Dermis microvascular lymphatic vessel endothelial cell (primary cell): ENCODE data around the gene EN2. TPM values are rescaled to one million over a fixed set of nuclear protein-coding genes. Genes with fewer than 3 reads are reported as not detected.
A peak's percentile ranks its signal among the peaks of the same experiment; 100 is the strongest.

Source experiments
- DNase-seq, 2 donors: peaks; one replicate each; pipeline versions ENCODE4 v3.0.0 to v3.0.0-alpha.2; 2010; ENCODE audit warnings: low read depth in 2 of 2
- total RNA-seq: library from RNA; depleted of rRNA; stranded (reverse); fragments of >200 nt; gene quantifications from 2 replicates; pipeline ENCODE4 v1.2.1, GENCODE V29; 2014

The EN2 gene
- total RNA-seq, 1 donor from 2014 or later, result under 0.01 TPM

DNA sequence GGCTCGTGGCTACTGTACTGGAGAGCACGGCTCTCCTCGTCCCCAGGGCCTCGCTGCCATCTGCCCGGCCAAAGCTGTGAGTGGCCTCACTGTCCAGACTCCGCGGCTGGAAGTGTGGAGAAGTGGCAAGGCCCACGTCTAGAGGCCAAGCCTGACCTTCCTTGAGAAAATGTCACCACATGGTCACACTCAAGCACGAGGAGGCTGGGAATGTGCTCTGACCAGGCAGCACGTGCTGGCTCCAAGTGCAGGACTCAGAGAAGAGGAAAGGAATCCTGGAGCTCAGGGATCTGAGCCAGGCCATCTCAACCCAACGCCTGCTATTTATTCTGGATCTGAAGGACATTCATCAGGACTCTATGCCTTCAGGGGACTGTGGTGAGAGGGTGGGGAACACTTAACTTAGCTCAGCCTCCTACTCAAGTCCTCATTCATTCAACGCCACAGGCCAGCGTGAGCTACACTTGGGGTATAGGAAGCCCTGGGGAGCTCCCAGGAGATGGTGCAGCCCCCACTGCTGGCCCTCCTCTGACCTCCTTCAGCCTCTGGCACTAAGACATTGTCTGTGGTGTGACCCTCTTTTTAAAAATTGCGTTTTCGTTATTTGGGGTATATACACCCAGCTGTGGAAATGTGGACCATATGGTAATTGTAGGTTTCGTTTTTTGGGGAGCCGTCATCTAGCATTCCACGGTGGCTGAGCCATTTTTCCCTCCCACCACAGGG lies 29.0 kb downstream of the EN2 start:
- no peak for DNase-seq

DNA sequence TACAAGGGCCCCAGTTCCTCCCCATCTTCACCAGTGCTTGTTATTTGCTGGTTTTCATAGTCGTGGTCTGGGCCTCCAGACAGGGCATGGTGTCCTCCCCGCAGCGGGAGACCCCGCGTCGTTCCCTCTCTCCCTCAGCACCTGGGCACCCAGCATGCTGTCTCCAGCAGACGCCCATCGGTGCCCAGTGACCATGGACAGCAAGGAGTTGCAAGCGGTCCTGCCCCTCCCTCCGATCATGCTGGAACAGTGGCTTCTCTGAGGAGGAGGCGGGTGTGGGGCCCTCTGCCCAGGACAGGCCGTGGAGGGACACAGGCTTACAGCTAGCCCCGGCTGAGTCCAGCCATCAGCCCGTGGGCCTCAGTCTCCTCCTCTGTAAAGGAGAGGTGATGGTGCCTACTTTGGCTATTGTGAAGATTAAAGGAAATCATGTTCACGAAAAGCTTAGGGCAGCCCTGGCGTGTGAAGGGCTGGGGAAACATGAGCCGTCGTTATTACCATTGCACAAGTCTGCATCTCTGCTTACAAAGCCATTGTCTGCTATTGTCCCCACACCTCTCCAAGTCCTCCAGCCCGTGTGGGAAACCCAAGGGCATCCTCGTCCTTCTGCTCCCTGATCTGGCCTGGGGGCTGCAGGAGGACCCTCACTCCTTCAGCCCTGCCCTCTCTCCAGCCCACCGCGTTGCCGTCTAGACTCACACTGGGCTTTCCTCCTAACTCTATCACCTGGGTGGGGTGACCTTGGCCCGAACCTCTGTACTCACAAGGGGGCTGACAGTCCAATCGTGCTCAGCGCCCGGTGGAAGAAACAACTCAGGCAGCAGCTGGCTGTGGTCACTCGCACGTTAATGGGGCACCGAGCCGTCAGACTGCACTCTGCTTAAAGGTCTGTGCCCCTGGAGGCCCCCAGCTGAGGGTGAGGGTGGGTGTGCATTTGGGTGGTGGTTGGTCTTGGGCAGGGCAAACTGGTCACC lies 29.9 kb downstream of the EN2 start:
- DNase-seq, result no peak

DNA sequence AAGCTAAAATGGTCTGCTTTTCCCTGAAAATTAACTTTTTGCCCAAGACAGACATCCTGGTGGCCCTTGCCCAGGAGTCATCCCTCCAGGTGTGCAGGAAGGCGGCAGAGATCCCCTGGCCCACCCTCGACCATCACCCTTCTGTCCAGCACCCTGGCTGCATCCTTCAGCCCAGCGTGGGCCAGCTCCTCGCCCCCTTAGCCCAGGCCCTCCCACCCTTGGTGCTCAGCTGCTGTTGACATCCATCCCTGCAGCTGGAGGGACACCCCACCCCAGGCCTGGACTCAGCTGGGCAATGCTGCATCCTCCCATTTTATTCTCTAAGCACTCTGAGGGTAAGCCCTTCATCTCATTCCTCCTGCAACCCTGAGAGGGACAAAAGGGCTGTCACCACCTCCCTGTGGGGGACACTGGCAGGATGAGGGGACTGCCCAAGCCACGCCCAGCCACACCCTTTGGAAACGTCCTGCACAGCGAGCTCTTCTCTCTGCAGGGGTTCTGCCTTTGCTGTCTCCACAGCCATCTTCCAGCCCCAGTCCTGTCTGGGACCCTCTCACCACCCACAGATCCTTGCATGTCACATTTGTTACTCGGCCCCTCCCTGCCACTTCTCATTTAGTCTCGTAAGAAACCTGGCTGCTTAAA lies 30.7 kb downstream of the EN2 start:
- no peak for DNase-seq

DNA sequence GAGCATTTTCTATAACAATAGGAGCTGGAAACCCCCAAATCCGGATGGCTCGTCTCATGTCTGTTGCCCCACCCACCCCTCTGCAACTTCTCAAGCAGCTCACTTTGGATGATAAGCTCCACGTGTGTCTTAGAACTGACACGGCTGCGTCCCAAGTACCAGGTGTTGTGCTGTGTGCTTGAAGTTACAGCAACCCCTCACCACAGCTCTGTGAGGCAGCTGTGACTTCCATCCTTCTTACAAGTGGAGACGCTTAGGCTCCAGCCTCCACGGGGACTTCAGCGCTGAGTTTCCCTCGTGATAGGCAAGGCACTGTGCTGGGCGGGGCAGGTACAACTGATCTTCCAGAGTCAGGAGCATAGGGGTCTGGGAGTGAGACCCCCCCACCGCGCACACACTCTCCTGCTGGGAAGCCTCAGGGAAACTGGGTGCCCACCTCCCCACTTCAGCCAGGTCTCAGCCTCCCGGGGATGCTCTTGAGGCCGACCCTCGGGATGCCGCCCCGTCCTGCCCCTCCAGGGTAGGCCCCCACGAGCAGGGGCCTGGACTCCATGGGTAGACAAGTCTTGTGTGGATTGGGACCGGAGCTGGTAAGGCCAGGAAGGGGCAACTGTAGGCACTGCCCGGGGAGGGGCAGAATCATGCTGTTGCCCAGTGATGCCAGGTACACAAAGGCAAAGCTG lies 31.4 kb downstream of the EN2 start:
- DNase-seq, result no peak

DNA sequence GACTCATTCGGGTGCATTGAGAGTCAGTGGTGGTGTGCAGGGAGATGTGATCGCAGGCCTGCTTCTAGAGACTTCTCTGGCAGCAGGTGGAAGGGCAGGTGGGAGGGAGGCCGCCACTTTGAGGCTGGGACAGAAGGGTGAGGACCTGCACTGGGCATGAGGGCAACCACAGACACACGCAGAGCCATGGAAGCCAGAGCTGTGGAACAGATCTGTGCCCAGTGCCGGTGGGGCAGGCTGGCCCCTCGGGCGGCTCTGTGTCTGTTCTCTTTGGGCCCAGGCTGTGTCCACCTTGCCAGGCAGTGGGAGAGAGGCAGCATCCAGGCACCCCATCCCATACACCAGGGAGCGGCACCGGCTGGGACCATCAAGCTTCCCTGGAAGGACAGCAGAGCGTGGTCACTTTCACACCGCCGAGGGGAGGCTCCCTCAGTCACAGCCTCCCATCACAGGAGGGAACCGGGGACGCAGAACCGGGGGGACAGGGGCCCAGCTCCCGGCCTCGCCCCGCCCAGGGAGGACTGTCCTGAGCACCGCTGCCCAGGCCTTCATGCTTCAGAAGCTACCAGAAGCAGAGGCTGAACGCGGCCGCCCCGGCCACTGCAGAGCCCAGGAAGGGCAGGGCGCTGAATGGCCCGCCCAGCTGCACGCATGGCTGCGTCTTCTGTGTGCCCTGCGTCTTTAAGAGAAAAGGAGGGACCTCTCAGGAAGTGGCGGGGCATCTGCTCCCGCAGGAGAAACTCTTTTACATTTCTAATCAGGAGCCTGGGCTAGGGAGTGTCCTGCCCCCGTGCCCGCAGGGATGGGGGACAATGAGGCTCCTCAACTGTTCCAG lies 32.1 kb downstream of the EN2 start:
- DNase-seq, result no peak

DNA sequence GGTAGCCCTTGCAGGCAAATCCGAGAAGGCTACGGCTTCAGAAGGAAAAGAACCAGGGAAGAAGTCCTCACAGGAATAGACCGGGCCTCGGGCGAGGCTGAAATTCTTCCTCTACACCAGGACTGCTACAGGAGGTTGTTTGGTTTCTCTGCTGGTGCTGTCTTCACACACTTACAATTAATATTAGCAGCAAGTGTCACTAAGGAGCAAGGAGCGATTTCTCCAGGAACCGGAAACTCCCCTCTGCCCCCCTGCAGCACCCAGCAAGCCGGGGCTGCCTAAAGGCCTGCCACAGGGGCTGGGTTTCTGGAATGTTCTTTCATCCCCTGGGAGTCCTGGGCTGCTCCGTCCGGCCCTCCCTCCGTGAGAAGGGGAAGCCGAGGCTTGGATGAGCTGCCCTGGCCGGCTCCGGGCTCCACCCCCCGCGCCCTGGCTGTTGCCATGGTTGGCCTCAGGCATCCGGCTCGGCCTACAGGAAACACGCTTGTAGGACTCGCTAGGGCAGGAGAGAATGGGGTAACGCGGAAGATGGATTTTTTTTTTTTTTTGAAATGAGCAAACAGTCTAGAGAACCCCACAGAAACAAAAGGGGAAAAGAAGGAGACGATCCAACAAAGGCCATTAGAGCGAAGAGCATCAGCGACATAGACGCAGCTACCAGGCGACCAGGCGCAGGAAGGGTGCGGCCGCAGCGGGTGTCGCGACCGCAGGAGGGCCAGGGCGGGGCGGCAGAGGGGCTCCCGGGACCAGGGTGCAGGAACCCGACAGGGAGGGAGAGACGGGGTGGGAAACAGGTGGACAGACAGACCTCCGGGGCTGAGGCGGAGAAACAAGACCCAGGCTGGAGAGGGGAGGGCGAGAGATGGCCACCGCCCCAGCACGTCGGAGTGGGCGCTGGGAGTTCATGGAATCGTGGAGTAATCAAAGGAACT lies 33.0 kb downstream of the EN2 start:
- DNase-seq, result peak in 1 of 2 donors; percentile 7

DNA sequence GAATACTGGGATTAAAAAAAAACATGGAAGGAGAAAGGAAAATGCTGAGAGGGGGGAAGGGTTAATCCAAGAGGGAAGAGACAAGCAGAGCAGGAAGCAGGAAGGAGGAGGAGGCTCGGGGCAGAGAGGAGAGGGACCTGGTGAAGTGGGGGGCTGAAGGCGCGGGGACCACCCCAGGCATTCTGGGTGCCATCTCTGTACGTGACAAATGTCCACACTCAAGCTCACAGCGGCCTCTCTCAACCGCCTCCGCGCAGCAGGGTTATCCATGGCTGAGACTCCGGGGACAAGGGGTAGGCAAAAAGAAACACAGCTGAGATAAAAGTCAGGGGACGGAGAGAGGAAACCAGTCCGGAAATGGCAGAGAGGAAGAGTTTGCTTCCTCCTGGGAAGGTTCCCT lies 33.9 kb downstream of the EN2 start:
- no peak for DNase-seq

DNA sequence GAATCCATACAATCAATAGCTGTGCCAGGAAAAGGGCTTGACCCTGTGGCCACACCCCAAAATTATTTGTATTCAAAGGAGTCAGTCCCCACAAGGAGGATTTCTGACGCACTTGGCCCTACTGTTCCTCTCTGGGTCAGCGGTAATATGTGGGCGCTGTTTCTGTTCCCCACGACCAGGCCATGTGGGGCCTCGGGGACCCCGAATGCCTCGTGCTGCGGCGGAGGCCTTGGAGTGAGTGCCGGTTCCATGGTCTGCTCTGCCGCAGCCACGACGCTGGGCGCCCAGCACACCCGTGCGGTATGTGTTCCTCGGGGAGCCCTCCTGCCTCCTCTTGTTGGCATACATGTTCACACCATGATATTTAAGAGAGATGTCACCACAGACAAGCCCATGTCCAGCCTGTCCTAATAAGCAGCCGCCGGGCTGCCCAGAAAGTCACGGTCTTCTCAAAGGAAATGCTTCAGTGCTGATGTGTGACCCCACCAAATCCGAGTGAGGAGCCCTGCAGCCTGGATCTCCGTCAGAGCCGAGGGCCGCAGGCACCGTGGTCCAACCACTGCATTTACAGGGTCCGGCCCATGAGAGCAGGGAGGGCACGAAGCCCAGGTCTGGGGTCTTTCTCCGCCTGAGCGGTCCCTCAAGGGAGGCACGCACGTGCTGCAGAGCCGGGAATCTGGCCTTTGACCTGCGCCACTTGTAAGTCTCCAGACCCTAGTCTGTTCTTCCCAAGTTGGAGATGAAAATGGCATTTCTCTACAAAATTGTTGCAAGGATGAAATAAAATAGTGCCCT lies 36.0 kb downstream of the EN2 start:
- DNase-seq, result no peak

DNA sequence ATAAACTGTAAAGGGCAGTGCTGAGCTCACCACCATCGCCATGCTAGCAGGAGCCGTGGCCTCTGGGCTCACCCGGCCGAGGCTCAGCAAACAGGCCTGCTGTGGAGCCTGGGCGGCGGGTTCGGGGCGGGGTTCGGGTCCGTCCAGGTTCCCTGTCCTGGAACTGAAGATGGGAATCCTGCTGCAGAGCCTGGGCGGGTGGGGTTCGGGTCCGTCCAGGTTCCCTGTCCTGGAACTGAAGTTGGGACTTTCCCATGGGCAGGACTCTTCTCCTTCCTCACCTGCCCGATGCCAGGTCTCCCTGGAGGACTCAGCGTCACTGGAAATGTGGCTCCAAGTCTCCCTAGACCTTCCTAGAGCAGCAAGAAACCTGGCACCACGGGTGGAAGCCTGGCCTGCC lies 36.6 kb downstream of the EN2 start:
- DNase-seq, result no peak

DNA sequence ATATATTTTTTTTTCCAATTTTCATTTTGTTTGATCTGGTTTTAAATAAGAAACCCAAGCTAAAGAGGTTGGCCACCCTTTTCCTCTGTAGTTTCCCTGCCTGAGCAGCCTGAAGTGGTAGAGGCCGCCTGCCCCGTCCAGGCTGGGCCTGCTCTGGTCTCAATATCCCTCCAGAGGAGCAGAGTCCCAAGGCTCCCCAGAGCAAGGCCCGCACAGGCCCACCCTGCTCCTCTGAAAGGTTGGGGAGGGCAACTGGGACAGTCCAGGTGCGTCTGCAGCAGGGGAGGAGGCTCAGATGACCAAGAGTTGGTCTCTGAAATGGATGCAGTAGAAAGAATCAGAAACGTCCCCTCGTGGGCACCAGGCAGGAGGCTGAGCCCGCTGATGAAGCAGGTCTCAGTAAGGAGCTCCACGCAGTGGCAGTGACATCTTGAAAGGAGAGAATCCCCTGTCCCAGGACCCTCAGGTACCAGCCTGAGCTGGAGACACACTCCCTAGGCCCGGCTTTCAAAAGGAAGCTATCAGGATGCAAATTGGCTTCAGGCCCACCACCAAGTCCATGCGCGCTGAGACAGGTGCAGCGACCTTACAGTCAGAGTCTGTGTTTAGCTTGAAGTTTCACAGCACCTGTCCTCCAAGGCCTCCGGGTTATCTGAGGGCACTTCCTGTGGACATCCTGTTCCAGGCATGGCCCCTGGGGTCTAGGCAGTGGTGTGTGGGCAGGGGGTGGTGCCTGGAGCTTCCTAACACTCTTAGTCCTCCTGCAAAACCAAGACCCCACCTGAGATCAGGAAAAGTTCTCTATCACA lies 37.7 kb downstream of the EN2 start:
- no peak for DNase-seq

DNA sequence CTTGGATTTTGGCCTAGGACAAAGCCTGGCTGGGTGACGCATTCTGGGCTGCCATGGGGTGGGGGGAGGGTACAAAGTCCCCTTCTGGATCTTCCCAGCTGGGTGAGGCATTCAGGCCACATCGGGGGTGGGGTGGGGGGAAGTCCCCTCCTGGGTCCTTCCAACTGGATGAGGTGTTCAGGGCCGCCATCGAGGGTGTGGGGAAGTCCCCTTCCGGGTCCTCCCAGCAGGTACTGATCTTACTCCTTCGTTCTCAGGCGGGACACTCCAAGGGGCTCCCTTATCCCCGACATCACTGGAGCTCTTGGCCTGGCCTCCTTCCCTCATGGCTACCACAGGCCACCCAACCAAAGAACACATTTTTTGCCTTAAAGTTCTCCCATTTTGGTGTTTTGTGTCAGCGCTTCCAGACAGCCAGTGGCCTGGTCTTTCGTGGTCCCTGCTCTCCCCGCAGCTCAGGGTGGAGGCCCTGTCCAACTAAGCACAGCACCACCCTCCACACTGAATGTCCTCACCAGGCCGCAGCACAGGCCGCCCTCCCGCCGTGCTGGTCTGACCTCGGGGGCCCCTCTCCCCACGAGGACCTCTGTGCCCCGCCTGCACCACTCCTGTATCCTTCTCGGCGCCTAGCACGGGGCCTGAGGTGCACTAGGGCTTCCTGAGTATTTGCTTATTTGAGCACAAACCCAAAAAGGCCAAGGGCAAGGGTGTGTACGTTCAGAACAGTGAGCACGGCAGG lies 38.5 kb downstream of the EN2 start:
- no peak for DNase-seq

DNA sequence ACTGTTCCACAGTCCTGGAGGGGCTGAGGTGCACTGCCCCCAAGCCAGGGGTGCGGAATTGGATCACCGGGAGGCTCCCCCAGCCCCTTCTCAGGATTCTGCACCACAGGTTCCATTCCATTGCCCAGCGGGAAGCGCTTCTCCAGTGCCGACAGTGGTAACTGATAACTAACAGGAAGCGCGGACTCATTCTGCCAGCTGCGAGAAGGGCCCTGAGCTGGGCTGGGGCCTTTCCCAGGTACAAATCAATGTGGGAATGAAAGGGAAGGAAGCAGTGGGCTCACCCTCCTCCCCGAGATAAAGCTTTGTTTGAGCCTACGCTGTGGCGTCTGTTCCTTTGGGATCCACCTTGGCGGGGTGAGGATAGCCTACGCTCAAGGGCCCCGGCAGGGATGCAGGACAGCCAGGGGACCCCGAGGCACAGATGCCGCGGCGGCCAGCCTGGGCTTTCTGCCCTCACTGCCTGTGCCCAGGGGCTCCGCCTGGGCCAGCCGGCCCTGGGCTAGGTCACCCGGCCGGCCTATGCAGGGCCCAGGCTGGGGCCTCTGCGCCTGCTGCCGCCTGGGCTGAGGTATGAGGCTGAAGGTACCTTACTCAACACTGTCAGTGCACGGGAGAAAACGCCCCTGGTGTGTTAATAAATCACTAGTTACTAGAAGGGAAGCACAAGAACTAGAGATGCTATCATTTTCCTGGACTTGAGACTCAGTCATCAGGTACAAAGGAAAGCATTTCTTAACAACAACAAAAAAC lies 39.4 kb downstream of the EN2 start:
- no peak for DNase-seq

DNA sequence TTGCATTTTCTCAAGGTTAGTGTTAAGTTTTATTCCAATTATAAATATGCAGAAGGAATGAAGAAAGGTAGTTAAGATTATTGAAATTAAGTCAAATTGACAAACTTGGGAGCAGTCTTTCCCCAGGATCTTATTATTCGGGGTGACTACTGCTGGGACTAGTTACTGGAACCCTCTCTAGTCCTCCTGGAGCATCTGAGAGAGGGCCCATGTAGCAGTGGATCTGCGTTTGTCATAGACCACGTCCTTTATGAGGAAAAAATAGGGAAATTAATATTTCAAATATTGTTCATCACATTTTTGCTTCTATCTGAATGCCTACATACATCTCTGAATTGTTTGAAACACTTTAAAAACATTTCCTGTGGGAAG lies 47.5 kb downstream of the EN2 start:
- DNase-seq, result no peak

DNA sequence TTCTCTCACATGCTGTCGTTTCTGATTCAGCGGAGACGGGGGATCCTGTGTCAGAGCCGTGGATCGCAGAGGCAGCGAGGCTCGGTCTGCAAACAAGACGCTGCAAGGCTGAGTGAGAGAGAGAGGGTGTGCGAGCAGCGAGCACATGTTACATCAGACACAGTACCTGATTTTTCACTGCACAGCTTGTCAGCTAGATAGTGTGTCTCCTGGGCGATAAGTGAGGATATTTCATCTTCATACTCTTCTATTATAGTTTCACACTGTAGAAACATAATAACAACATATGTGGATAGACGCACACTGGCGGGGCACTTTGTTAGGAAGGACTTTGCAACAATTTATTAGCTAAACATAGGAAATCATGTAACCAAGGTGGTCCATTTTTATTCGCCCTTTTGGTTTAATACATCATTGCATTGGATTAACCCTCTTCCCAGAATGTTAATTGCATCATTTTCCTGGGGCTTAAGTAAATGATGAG lies 49.0 kb downstream of the EN2 start:
- DNase-seq, result no peak

DNA sequence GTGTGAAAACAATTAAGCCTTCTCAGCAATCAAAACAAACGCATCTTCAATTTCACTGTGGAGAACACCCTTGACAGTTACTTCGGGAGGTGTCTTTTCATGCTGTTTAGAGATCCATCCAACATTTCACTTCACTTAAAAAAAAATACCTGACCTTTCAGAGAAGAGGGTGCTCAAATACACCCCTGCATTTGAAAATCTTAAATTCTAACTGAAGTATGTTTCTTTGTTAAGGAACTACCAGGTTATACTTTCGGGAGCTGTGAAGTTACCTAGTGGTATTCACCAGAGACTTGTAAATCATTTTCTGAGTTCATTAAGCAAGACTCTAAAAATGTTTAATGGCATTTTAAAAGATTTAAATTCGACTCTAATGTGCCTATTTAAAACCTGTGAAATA lies 49.6 kb downstream of the EN2 start:
- DNase-seq, result no peak
